A673 (cell line): ENCODE measurements around the gene GSE1.

Experiments used
- CTCF ChIP-seq: fragments of 300-800, 200-600 bp; sonication (generic); conservative IDR thresholded peaks from 2 replicates; pipeline ENCODE4 v1.5.1; 2017; ENCODE audit warnings: low read depth, mild to moderate bottlenecking, antibody characterized with exemption, low read length, moderate library complexity, mixed read lengths
- EZH2 ChIP-seq: fragments of 200-600 bp; sonication (generic); IDR thresholded peaks from 2 replicates; pipeline ENCODE4 v1.6.1; 2017; ENCODE audit warnings: borderline replicate concordance, low read depth, mild to moderate bottlenecking, mixed read lengths, antibody characterized with exemption, low read length; ENCODE audit not compliant: poor library complexity, severe bottlenecking

GRCh38 chr16:85616607-85617321, 3.6 kb downstream of the GSE1 start:
- TF ChIP-seq CTCF (no peak), EZH2 (no peak)
